Measurements from ENCODE around the gene ZWINT. TPM values are rescaled to one million over a fixed set of nuclear protein-coding genes. Genes with fewer than 3 reads are reported as not detected.

The ZWINT gene
- 77.2 to 99.7 TPM (median 82.7 TPM) in 5 replicates for total RNA-seq (2022; extraction: Qiagen RNA extraction)

GRCh38 chr10:56360967-56361612, at the start of gene ZWINT:
Gene ZWINT (minus strand): TSS chr10:56361259. CDS start chr10:56361236, 23 bp downstream.

